Naive B cell (primary cell): ENCODE results near the gene SPATS2L. TPM values are rescaled to one million over a fixed set of nuclear protein-coding genes. Genes with fewer than 3 reads are reported as not detected.

ENCODE experiments used
- ATAC-seq, 2 donors: fragments of 150-1000 bp; cut with Tn5 transposase; 2 replicates each; pipeline ENCODE4 v1.10.0; 2021; ENCODE audit warnings: low read depth in 2 of 2, mild to moderate bottlenecking in 2 of 2, moderate library complexity in 2 of 2
- DNase-seq: peaks from one replicate; pipeline ENCODE4 v3.0.0; 2022
- H3K27ac Mint-ChIP-seq, 6 donors: one replicate each; pipeline ENCODE4 v1.8.0; 2020 to 2022; ENCODE audit warnings: mild to moderate bottlenecking in 6 of 6, mixed read lengths in 6 of 6, moderate library complexity in 5 of 6, inconsistent platforms in 2 of 6
- H3K27me3 Mint-ChIP-seq, 3 donors: one replicate each; pipeline ENCODE4 v1.8.0; 2021 to 2022; ENCODE audit warnings: mixed read lengths in 3 of 3, mild to moderate bottlenecking in 1 of 3
- H3K36me3 Mint-ChIP-seq, 2 donors: one replicate each; pipeline ENCODE4 v1.8.0; 2020 to 2022; ENCODE audit warnings: mixed read lengths in 2 of 2, inconsistent platforms in 1 of 2, mild to moderate bottlenecking in 1 of 2
- H3K4me1 Mint-ChIP-seq, 3 donors: one replicate each; pipeline ENCODE4 v1.8.0; 2020 to 2022; ENCODE audit warnings: mixed read lengths in 3 of 3, inconsistent platforms in 1 of 3, mild to moderate bottlenecking in 1 of 3, moderate library complexity in 1 of 3
- H3K4me3 Mint-ChIP-seq, 8 donors: one replicate each; pipeline ENCODE4 v1.8.0; 2020 to 2022; ENCODE audit warnings: mild to moderate bottlenecking in 8 of 8, mixed read lengths in 8 of 8, moderate library complexity in 8 of 8, inconsistent platforms in 2 of 8
- H3K9me3 Mint-ChIP-seq, 7 donors: one replicate each; pipeline ENCODE4 v1.8.0; 2020 to 2022; ENCODE audit warnings: mixed read lengths in 7 of 7, mild to moderate bottlenecking in 5 of 7, inconsistent platforms in 2 of 7, moderate library complexity in 1 of 7
- polyA plus RNA-seq, 6 donors: library from polyadenylated mRNA; unstranded; fragments of 300-500 nt; fragmentation: Illumina TruSeq; gene quantifications; one replicate each; pipeline ENCODE4 v1.2.3, GENCODE V29; 2021; ENCODE audit warnings: low read depth in 6 of 6

SPATS2L gene
- polyA plus RNA-seq, 6 donors from 2014 or later = 0.33 to 2.8 (median 1.2) TPM; not detected in 3

DNA sequence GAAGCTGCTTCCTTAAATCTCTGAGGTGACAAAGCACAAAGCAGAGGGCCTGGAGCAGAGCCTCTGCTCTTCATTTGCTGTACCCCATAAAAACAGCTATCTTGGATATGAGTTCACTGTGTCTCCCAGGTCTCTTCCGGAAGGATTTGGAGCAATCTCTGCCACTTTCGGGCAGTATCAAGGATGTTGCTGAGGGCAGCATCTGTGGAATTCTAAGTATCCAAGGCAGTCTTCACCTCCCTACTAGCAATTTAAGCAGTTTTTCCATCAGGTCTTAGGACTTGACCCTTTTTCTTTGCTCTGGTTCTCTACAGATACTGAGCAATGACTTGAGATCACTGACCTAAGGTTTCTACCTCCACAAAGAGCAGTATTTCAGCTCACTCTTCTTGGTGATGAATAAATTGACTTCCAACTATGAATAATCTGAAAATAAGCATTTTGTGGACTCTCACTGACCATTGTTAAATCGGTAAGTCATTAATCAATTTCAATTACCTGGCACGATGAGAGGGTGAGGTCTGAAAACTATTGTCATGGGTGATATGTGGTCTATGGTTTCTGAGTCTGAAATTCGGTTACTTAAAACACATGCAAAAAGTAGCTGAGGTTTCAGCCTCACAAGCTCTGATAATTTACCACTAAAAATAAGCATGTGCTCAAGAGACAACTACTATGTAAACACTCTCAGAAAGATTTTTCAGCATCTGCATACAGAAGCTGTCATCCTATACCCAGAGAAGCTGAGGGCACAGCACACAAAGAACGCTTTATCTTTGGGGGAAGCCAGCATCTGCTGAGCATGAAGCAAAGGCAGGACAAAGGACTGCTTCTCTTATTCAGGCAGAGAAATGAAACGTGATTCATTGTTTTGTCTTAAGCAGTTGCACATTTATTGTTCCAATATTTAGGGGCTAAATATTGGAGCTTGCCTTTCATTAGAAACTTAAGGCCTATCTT is 32.1 kb upstream of the SPATS2L start:
- Mint-ChIP-seq H3K27me3 (peaks cover 8 to 20% (median 16%) of the 10 kb centered on the region in 3 donors), H3K27ac (no peak overlapping the region), H3K4me3 (no peak overlapping the region)

DNA sequence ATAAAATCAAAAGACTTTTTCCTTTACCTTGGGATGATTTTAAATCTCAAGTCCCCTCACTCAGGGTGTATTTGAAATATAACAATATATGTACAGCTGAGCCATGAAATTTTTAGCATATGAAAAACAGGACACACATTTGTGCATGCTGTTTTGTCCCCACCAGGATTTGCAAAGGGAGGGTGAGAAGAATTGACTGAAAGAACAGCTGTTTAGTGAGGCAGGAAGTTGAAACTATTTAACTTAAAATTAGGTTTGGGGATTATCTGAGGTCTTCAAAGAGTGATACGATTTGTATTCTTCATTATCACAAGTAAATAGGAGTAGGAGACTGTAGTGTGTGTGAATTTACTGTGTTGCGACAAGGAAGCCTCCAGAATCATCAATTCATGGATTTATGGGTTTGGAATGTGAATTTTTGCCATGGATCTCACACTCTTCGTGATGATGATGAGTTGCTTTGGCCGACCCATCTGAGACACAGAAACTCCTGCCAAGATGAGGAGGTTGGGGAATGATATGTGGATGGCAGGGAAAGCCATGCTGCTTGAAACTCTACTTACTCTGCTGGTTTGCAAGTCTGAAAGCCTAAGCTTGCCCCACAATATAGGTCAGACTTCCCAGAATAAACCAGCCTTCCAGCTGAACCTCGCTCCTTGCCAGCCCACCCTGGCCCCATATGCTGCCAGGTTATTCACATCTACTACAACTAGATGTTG is 31.0 kb upstream of the SPATS2L start:
- Mint-ChIP-seq H3K9me3 (peaks cover 0 to 5% (median 0%) of the 10 kb centered on the region in 7 donors), H3K27ac (no peak overlapping the region), H3K27me3 (peaks cover 8 to 20% (median 16%) of the 10 kb centered on the region in 3 donors), H3K36me3 (no peaks in the 10 kb centered on the region), H3K4me3 (no peak overlapping the region), H3K4me1 (peaks cover 0 to 4% (median 3%) of the 10 kb centered on the region in 3 donors)
- no peak for ATAC-seq
- DNase-seq = no peak

More for the DNA sequence above, 32.1 kb upstream of the SPATS2L start:
- peaks cover 0 to 6% (median 3%) of the 10 kb centered on the region in 3 donors for H3K4me1 Mint-ChIP-seq
- DNase-seq (no peak), ATAC-seq (no peak)
- H3K36me3 Mint-ChIP-seq = no peaks in the 10 kb centered on the region
- peaks cover 0 to 5% (median 0%) of the 10 kb centered on the region in 7 donors for H3K9me3 Mint-ChIP-seq

DNA sequence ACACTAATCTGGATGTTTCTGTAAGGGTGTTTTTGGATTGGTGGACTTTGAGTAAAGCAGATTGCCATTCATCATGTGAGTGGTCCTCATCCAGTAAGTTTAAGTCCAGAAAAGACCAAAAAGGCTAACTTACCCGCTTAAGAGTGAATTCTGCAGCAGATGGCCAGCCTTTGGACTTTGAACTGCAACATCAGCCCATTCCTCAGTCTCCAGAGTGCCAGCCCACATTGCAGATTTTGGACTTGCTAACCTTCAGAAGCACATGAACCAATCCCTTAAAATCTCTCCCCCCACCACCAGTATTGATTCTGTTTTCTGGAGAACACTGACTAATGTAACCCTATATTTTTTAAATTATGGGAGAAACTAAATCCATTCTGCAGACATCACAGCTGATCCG is 30.0 kb upstream of the SPATS2L start:
- Mint-ChIP-seq H3K4me1 (no peaks in the 10 kb centered on the region), H3K27me3 (peaks cover 8 to 20% (median 16%) of the 10 kb centered on the region in 3 donors), H3K4me3 (no peak overlapping the region), H3K36me3 (no peaks in the 10 kb centered on the region), H3K27ac (no peak overlapping the region), H3K9me3 (peaks cover 0 to 5% (median 0%) of the 10 kb centered on the region in 7 donors)
- ATAC-seq = no peak
- no peak for DNase-seq

DNA sequence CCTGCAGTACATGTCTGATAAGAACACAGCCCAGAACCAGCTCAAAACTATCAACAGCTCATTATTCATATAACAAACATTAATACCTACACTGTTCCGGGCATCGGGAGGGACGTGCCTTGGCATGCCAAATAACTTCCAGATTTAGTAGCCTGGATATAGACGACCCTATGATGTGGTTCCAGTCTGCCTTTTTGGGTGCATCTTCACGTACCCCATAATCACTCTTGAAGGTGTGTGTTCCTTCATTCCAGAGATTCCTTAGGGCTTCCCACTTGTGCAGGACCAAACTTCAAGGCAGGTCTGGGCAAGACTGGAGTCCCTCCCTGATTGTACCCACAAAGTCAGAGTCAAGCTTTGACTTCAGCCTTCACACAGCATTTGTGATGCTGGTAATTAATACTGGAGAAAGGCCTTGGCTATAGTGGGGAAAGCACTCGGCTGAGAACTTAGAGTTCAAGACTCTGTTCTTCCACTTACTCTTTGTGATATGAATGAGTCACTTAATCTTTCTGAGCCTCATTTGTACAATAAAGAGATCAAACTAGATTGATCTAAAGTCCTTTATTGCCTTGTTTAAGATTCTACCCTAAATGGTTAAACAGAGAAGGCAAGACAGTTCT is 27.7 kb upstream of the SPATS2L start:
- no peaks in the 10 kb centered on the region for H3K4me1 Mint-ChIP-seq
- H3K27ac Mint-ChIP-seq = peak overlapping the region in 1 of 6 donors; percentile 12
- H3K27me3 Mint-ChIP-seq = peaks cover 23 to 37% (median 30%) of the 10 kb centered on the region in 3 donors
- ATAC-seq (no peak), DNase-seq (no peak)
- H3K36me3 Mint-ChIP-seq = no peaks in the 10 kb centered on the region
- H3K4me3 Mint-ChIP-seq = no peak overlapping the region
- H3K9me3 Mint-ChIP-seq = peaks cover 0 to 5% (median 0%) of the 10 kb centered on the region in 7 donors

DNA sequence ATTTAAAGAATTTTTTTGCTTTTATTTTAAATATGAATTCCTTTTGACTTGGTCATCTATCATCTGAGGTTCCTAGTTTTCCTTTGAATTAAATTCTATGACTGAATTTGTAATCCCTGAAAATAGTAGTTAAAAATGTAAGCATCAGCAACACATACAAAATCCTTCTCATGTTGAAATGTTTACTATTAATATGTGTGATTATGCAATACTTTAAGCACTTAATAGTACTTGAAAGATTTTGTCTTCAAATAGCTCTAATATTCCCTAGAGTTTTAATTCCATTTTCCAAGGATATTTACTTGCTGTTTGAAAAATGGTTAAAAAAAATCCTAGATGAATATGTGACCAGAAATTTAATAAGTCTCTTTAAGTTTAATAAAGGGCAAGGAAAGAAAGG is 26.6 kb upstream of the SPATS2L start:
- DNase-seq (no peak), ATAC-seq (no peak)
- H3K27me3 Mint-ChIP-seq = peaks cover 26 to 48% (median 41%) of the 10 kb centered on the region in 3 donors
- H3K4me1 Mint-ChIP-seq = no peaks in the 10 kb centered on the region
- H3K27ac Mint-ChIP-seq = no peak overlapping the region
- no peaks in the 10 kb centered on the region for H3K36me3 Mint-ChIP-seq
- no peak overlapping the region for H3K4me3 Mint-ChIP-seq
- H3K9me3 Mint-ChIP-seq = peaks cover 0 to 5% (median 0%) of the 10 kb centered on the region in 7 donors

DNA sequence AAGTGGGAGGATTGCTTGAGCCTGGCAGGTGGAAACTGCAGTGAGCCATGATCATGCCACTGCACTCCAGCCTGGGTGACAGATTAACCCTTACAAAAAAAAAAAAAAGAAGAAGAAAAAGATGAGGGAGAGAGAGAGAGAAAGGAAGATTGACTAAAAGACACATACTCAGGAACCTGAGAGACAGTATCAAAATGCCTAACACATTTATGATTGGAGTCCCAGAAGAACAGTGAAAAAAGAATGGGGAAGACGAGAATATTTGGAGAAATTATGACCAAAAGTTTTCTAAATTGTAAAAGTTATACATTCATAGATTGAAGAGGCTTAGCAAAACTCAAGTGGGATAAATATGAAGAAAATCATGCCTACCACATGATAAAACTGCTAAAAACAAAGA is 19.9 kb upstream of the SPATS2L start:
- peaks cover 21 to 72% (median 71%) of the 10 kb centered on the region in 3 donors for H3K27me3 Mint-ChIP-seq
- DNase-seq (no peak), ATAC-seq (no peak)
- H3K36me3 Mint-ChIP-seq = no peaks in the 10 kb centered on the region
- no peak overlapping the region for H3K4me3 Mint-ChIP-seq
- peak overlapping the region in 1 of 6 donors; percentile 84 for H3K27ac Mint-ChIP-seq
- no peaks in the 10 kb centered on the region for H3K4me1 Mint-ChIP-seq
- peaks cover 0 to 26% (median 6%) of the 10 kb centered on the region in 7 donors for H3K9me3 Mint-ChIP-seq

DNA sequence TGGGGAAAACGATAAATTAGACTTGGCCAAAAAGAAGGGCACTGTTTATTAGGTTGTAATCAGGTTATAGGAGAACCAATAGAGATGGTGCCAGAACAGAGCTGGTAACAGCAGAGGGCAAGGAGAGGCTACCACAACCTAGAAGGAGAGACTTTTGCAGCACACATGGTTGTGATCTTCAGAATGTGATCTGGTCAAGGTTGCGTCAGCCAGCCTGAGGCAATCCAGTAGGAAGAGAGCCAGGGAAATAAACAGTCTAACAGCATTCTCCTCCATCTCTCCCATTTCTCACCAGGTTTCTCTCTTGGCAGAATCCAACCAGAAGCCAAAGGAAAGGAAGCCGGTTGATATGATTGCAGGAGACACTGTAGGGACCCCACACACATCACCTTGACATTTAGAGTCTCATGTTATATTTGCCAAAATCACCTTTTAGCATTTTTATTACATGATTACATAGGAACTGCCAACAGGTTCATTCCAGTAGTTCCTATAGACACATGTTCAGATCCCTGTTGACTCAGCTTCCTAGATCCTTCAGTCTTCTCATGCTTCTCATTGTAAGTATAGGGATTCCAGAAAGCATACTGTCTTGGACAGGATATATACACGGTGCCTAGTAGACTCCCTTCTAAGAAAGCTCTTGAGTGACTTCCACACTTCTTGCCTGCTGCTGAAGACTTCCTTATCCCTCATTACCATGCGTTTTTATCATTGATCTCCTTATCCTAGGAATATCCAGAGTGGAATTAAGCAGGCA is 17.6 kb upstream of the SPATS2L start:
- ATAC-seq = no peak
- peaks cover 0 to 26% (median 6%) of the 10 kb centered on the region in 7 donors for H3K9me3 Mint-ChIP-seq

DNA sequence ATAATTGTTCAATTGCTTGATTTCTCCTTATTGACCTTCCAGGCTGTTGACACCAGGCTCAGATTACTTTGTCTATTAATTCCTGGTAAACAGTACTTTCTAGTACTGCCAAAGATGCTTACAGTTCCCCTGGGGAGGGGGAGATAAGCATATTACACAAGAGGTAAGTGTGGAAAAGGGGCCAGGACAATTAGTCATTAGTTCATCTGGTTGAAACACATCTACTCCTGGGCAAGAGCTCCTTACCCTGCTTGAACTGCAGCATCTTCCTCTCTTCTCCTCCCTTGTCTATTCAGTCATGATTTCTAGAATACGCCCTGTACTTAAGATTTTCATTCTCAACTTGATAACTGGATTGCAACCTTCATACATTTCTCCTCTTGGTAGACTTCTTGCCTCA is 10.4 kb upstream of the SPATS2L start:
- Mint-ChIP-seq H3K4me3 (no peak overlapping the region), H3K36me3 (no peaks in the 10 kb centered on the region), H3K4me1 (no peaks in the 10 kb centered on the region), H3K27me3 (peaks cover 3 to 13% (median 10%) of the 10 kb centered on the region in 3 donors), H3K27ac (no peak overlapping the region), H3K9me3 (no peaks in the 10 kb centered on the region)
- no peak for DNase-seq
- ATAC-seq = no peak

More for the DNA sequence above, 17.6 kb upstream of the SPATS2L start:
- H3K4me1 Mint-ChIP-seq = no peaks in the 10 kb centered on the region
- peaks cover 15 to 54% (median 49%) of the 10 kb centered on the region in 3 donors for H3K27me3 Mint-ChIP-seq
- H3K4me3 Mint-ChIP-seq = no peak overlapping the region
- H3K36me3 Mint-ChIP-seq = no peaks in the 10 kb centered on the region
- H3K27ac Mint-ChIP-seq = no peak overlapping the region
- no peak for DNase-seq

DNA sequence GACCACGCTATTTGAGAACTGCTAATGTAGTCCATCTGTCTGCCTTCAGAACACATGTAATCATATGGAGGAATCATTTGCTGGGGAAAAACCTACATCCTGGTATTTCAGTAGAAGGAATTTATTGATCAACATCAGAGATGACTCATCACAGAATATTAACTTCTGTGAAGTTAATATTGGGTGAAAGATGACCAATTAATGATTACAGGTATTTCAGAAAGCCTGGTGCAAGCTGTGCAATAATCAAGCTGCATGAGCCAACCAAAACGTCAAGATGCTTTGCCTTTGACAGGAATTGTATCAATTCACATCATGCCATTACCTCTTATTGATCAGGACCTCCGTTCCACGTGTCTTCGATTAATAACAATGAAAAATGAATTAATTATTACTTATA is 9.4 kb upstream of the SPATS2L start:
- no peak for ATAC-seq
- no peaks in the 10 kb centered on the region for H3K9me3 Mint-ChIP-seq
- no peak overlapping the region for H3K4me3 Mint-ChIP-seq
- no peaks in the 10 kb centered on the region for H3K36me3 Mint-ChIP-seq
- peaks cover 3 to 13% (median 10%) of the 10 kb centered on the region in 3 donors for H3K27me3 Mint-ChIP-seq
- no peak overlapping the region for H3K27ac Mint-ChIP-seq
- no peak for DNase-seq
- H3K4me1 Mint-ChIP-seq = no peaks in the 10 kb centered on the region

DNA sequence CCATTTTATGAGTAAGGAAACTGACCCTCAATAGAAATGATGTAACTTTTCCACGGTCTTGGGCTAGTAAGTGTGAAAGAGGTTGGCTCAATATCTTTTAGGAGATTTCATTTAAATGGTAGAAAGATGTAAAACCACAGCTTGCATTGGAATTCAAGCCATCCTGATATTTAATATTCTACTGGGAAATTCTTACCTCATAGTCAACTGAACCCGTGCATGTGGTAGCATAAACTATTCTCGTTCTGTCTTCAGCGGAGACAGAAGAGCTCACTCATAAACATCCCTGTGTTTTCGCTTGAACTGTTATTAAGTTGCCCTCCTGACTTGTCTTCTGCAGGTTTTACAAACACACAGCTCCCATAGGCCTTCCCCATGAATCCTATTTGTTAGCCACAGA is 8.5 kb upstream of the SPATS2L start:
- peaks cover 3 to 17% (median 10%) of the 10 kb centered on the region in 3 donors for H3K27me3 Mint-ChIP-seq
- ATAC-seq (no peak), DNase-seq (no peak)
- no peaks in the 10 kb centered on the region for H3K36me3 Mint-ChIP-seq
- H3K4me1 Mint-ChIP-seq = no peaks in the 10 kb centered on the region
- H3K9me3 Mint-ChIP-seq = no peaks in the 10 kb centered on the region
- no peak overlapping the region for H3K4me3 Mint-ChIP-seq
- H3K27ac Mint-ChIP-seq = no peak overlapping the region

DNA sequence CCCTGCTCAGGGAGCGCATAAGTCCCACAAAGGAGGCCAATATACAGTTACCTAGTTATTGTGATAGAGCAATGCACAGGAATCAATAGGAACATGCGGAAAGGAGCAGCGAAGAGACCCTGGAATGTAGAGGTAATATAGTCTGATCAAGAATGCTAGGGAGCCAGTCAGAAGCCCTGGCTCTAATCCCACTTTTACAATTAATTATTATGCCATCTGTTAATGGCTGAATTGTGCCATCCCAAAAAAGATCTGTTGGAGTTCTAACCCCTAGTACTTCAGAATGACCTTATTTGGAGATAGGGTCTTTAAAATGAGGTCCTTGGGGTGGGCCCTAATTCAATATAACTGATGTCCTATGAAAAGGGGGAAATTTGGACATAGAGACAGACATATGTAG is 7.7 kb upstream of the SPATS2L start:
- no peaks in the 10 kb centered on the region for H3K36me3 Mint-ChIP-seq
- no peak for ATAC-seq

DNA sequence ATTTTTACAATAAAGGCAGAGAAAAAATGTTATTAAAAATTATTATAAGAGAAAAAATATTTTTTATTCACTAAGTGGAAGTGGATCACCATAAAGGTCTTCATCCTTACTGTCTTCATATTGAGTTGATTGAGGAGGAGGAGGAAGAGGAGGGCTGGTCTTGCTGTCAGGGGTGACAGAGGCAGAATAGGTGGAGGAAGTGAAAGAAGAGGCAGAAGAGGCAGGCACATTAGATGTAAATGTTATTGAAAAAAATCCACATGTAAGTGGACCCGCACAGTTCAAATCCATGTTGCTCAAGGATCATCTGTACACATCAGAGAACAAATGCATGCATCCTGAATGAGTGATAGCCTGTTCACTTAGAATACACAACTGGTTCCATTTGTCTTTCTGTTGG is 6.4 kb upstream of the SPATS2L start:
- DNase-seq (no peak), ATAC-seq (peak in 1 of 2 donors; percentile 41)
- Mint-ChIP-seq H3K27ac (no peak overlapping the region), H3K36me3 (no peaks in the 10 kb centered on the region), H3K9me3 (no peaks in the 10 kb centered on the region), H3K27me3 (peaks cover 3 to 17% (median 14%) of the 10 kb centered on the region in 3 donors), H3K4me3 (no peak overlapping the region), H3K4me1 (no peaks in the 10 kb centered on the region)

More for the DNA sequence above, 7.7 kb upstream of the SPATS2L start:
- no peak for DNase-seq
- H3K4me3 Mint-ChIP-seq = no peak overlapping the region
- H3K27me3 Mint-ChIP-seq = peaks cover 3 to 22% (median 10%) of the 10 kb centered on the region in 3 donors
- no peak overlapping the region for H3K27ac Mint-ChIP-seq
- no peaks in the 10 kb centered on the region for H3K9me3 Mint-ChIP-seq
- no peaks in the 10 kb centered on the region for H3K4me1 Mint-ChIP-seq
